HK-2 (cell line): ENCODE data around the gene MGAT5.

Experiments used
- DNase-seq: peaks from one replicate; pipeline ENCODE4 v3.0.0-alpha.2; 2018; ENCODE audit not compliant: unreplicated experiment

Gene MGAT5

GRCh38 chr2:134421556-134422328, 167.9 kb downstream of the MGAT5 start:
- DNase-seq = no peak

GRCh38 chr2:134425724-134426496, 172.0 kb downstream of the MGAT5 start:
- DNase-seq = no peak

GRCh38 chr2:134426721-134427120, 172.8 kb downstream of the MGAT5 start:
- DNase-seq = no peak

- no peak for DNase-seq
These were observed 176.0 kb downstream of the MGAT5 start for GRCh38 chr2:134429886-134430285.

- no peak for DNase-seq
These were observed 178.1 kb downstream of the MGAT5 start for GRCh38 chr2:134431838-134432434.

- peak; percentile 21 for DNase-seq
These were observed 178.6 kb downstream of the MGAT5 start for GRCh38 chr2:134432435-134432883.

GRCh38 chr2:134433469-134433868, 179.6 kb downstream of the MGAT5 start:
- DNase-seq = no peak

GRCh38 chr2:134433979-134434378, 180.1 kb downstream of the MGAT5 start:
- DNase-seq = no peak

- no peak for DNase-seq
These were observed 181.6 kb downstream of the MGAT5 start for GRCh38 chr2:134435505-134435904.

- no peak for DNase-seq
These were observed 182.1 kb downstream of the MGAT5 start for GRCh38 chr2:134435936-134436335.

- no peak for DNase-seq
These were observed 182.8 kb downstream of the MGAT5 start for GRCh38 chr2:134436706-134437105.

- DNase-seq = no peak
These were observed 184.5 kb downstream of the MGAT5 start for GRCh38 chr2:134438371-134438770.

- DNase-seq = no peak
These were observed 186.6 kb downstream of the MGAT5 start for GRCh38 chr2:134440336-134440909.

GRCh38 chr2:134441153-134441863, 187.4 kb downstream of the MGAT5 start:
- no peak for DNase-seq

- DNase-seq = no peak
These were observed 190.1 kb downstream of the MGAT5 start for GRCh38 chr2:134443814-134444480.

GRCh38 chr2:134445116-134445515, 191.2 kb downstream of the MGAT5 start:
- no peak for DNase-seq

- no peak for DNase-seq
These were observed 192.1 kb downstream of the MGAT5 start for GRCh38 chr2:134445985-134446382.

GRCh38 chr2:134446383-134447017, 192.6 kb downstream of the MGAT5 start:
- DNase-seq = no peak

- DNase-seq = no peak
These were observed 193.8 kb downstream of the MGAT5 start for GRCh38 chr2:134447669-134448068.

- no peak for DNase-seq
These were observed 194.8 kb downstream of the MGAT5 start for GRCh38 chr2:134448650-134449049.

GRCh38 chr2:134449157-134449556, 195.3 kb downstream of the MGAT5 start:
- DNase-seq = no peak
